ENCODE measurements around the gene BHLHA15. TPM values are rescaled to one million over a fixed set of nuclear protein-coding genes. Genes with fewer than 3 reads are reported as not detected.

BHLHA15 gene
- total and polyA plus RNA-seq, 9 of the 15 experiments (the other 6 are each of a cell fraction or from before 2014, with no cell fraction given): 0.22 to 2.0 (median 1.1) TPM; not detected in 4

GRCh38 chr7:98233219-98234070 lies 22.2 kb downstream of the BHLHA15 start:
- Histone ChIP-seq H3K4me3 (no peak overlapping the region), H3K9ac (ENCODE audit: insufficient read depth in 1 of 2, low read depth in 2 of 2, low read length in 2 of 2) (no peak overlapping the region), H3K4me2 (ENCODE audit: insufficient read depth, low read length) (no peak overlapping the region), H3K27ac (ENCODE audit: extremely low read depth, low read depth, low read length) (no peak overlapping the region), H2AFZ (ENCODE audit: low read depth, low read length) (no peak overlapping the region), H3K36me3 (ENCODE audit: control insufficient read depth, insufficient read depth, low read length) (no peaks in the 10 kb centered on the region), H3K9me3 (replicated peaks; ENCODE audit: control insufficient read depth, insufficient read depth, low read depth, low read length) (no peaks in the 10 kb centered on the region), H4K20me1 (replicated peaks; ENCODE audit: control insufficient read depth, insufficient read depth, low read length) (peaks cover 6% of the 10 kb centered on the region; the same call in 1 of the 2 replicates), H3K27me3 (ENCODE audit: control insufficient read depth in 2 of 2, insufficient read depth in 2 of 2, low read length in 2 of 2) (peaks cover 7 to 47% of the 10 kb centered on the region in 2 experiments), H3K9me1 (ENCODE audit: control insufficient read depth, insufficient read depth, low read length) (no peaks in the 10 kb centered on the region), H3K79me2 (ENCODE audit: control insufficient read depth, insufficient read depth, low read length) (no peaks in the 10 kb centered on the region), H3K4me1 (replicated peaks in 1 of 2; ENCODE audit: control insufficient read depth in 2 of 2, insufficient read depth in 2 of 2, low read length in 2 of 2) (peaks cover 0 to 47% of the 10 kb centered on the region in 2 experiments; a peak in 1 of 5 replicates)
- ChIA-PET CTCF (ENCODE audit: low intra/inter-chr PET ratio) (no interaction called here), POLR2A (interaction anchor here (0.6 to 1.0 kb wide), 3 partner anchors 17 to 55 kb away, joined by 3 to 5 read pairs (median 3); no protein-coding TSS in a partner anchor)
- peak; percentile 21; the same call in 1 of the 2 replicates for TF ChIP-seq POLR2G (IDR thresholded peaks at IDR 0.05; ENCODE audit: low read depth, low read length)
- no peak for TF ChIP-seq TARDBP (IDR thresholded peaks at IDR 0.05)
- in situ Hi-C loops (cut with MboI) (no loop called here), intact Hi-C loops (cut with micrococcal nuclease) (no loop called here)
- 46% methylated on average over 23 of the region's 32 CpGs for WGBS (ENCODE audit: insufficient coverage, low coverage, missing lambda C conversion rate)
- ATAC-seq: no peak
- no peak for FAIRE-seq
- peak in 1 of 4 experiments; percentile 7 for DNase-seq (ENCODE audit: extremely low read depth in 1 of 4, low spot score in 3 of 4)
- BruUV-seq (replicated peaks): no TSS peak

- no TSS peak for BruUV-seq (replicated peaks)
- in situ Hi-C loops (cut with MboI) (loop anchor here (5.0 kb wide), 1 partner anchor 48 kb away; the partner anchor contains the start of gene BRI3), intact Hi-C loops (cut with micrococcal nuclease) (no loop called here)
- H3K27me3 ChIP-seq (ENCODE audit: control insufficient read depth in 2 of 2, insufficient read depth in 2 of 2, low read length in 2 of 2): peaks cover 4 to 35% of the 10 kb centered on the region in 2 experiments; a peak in 4 of 5 replicates
- WGBS (ENCODE audit: insufficient coverage, low coverage, missing lambda C conversion rate): 34% methylated on average over 10 of the region's 10 CpGs
- no peak for FAIRE-seq
- peaks cover 0 to 37% of the 10 kb centered on the region in 2 experiments; a peak in 1 of 5 replicates for H3K4me1 ChIP-seq (replicated peaks in 1 of 2; ENCODE audit: control insufficient read depth in 2 of 2, insufficient read depth in 2 of 2, low read length in 2 of 2)
- H3K9me3 ChIP-seq (replicated peaks; ENCODE audit: control insufficient read depth, insufficient read depth, low read depth, low read length): no peaks in the 10 kb centered on the region
- no peak for ATAC-seq
- no peak overlapping the region for H2AFZ ChIP-seq (ENCODE audit: low read depth, low read length)
- H3K36me3 ChIP-seq (ENCODE audit: control insufficient read depth, insufficient read depth, low read length): no peaks in the 10 kb centered on the region
- ChIA-PET POLR2A (interaction anchor here (0.6 to 1.0 kb wide), 3 partner anchors 51 to 55 kb away, joined by 3 to 5 read pairs (median 3); no protein-coding TSS in a partner anchor), CTCF (ENCODE audit: low intra/inter-chr PET ratio) (no interaction called here)
- H3K79me2 ChIP-seq (ENCODE audit: control insufficient read depth, insufficient read depth, low read length): no peaks in the 10 kb centered on the region
- DNase-seq (ENCODE audit: extremely low read depth in 1 of 4, low spot score in 3 of 4): no peak
- no peak overlapping the region for H3K4me3 ChIP-seq
- H3K4me2 ChIP-seq (ENCODE audit: insufficient read depth, low read length): no peak overlapping the region
- no peak overlapping the region for H3K27ac ChIP-seq (ENCODE audit: extremely low read depth, low read depth, low read length)
- TF ChIP-seq KDM1A (IDR thresholded peaks at IDR 0.05) (no peak), ZNF121 (CRISPR knock-in tag; conservative IDR thresholded peaks at IDR 0.05) (peak; percentile 54), PKNOX1 (IDR thresholded peaks at IDR 0.05) (no peak)
- H3K9ac ChIP-seq (ENCODE audit: insufficient read depth in 1 of 2, low read depth in 2 of 2, low read length in 2 of 2): no peak overlapping the region
- no peaks in the 10 kb centered on the region for H3K9me1 ChIP-seq (ENCODE audit: control insufficient read depth, insufficient read depth, low read length)
- peaks cover 6% of the 10 kb centered on the region; the same call in 1 of the 2 replicates for H4K20me1 ChIP-seq (replicated peaks; ENCODE audit: control insufficient read depth, insufficient read depth, low read length)
These were observed 23.3 kb downstream of the BHLHA15 start for GRCh38 chr7:98234429-98235147.

Measured in K562 (cell line).